T-helper 2 cell (primary cell): ENCODE measurements around the gene HSPG2.
"Not testable (repeated sequence)": the region's sequence is repeated elsewhere in the genome, so short reads cannot be mapped to it uniquely, and the experiment has no call there.

Source experiments
- DNase-seq, 5 experiments: peaks; one replicate each; pipeline versions ENCODE4 v3.0.0 to v3.0.0-alpha.2; 2012 to 2022

The HSPG2 gene

GRCh38 chr1:21823980-21824702, 113.0 kb downstream of the HSPG2 start:
- no peak for DNase-seq

DNA sequence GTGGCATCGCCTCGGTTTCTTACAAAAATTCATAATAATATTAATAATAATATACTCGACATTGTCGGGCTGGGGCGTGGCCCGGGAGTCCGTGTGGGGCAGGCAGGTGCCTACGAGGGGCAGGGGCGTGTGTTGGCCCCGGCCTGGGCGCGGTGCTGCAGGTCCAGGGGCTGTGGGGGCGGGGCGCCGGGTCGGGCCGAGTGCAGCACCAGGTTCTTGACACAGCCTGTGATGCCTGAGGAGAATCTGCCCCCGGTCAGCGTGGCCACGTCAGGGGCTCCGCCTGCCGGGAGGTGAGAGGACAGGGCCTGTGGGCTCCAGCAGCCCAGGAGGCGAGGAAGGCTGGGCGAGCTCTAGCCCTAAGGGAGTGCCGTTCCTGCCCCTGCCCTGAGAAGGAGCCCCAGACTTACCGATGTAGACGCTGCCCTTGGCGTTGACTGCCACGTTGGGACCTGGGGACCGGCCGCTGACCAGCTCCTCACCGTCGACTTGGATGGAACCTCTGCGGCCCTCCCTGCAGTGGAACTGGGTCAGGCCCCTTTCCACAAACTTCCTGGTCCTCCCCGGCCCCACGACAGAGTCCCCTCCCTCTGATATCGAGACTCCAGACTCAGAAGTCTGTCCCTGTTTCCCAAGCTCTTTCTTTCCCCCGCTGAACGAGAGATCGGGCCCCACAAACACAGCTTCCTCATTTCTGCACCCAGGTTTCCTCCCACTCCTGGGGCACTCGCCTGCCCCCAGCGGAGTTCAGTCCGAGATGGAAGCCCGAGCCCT, 113.7 kb downstream of the HSPG2 start:
- no peak for DNase-seq

- no peak for DNase-seq
Observed at GRCh38 chr1:21822349-21822748, 114.8 kb downstream of the HSPG2 start.

DNA sequence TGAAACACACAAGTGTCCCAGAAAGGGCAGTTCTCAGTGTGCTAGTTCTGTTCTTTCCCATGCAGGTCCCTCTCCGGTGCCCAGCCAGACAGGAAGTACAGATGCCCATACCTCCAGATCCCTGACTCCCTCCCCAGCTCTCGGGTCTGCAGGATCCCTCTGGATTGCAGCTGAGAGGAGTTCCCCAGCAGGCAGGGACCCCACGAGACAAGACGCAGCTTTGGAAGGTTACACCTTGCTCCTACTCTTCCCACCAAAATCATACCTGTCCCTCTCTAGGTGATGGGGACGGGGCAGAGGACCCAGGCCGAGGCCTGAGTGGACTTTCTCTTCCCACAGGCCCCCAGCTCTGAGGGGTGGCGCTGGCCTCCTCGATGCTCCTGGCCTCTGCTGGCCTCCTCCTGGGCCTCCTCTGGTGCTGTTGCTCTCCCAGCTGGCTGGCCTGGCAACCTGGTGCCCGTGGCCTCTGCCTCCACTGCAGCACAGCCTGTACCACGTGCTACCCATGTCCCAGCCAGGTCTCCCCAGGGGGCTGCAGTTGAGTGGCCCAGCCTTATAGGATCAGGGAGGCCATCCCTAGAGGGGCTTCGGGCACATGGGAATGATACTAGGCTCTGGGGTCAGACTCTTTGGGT, 115.6 kb downstream of the HSPG2 start:
- no peak for DNase-seq

- DNase-seq = no peak
Observed at GRCh38 chr1:21820597-21821232, 116.4 kb downstream of the HSPG2 start.

DNA sequence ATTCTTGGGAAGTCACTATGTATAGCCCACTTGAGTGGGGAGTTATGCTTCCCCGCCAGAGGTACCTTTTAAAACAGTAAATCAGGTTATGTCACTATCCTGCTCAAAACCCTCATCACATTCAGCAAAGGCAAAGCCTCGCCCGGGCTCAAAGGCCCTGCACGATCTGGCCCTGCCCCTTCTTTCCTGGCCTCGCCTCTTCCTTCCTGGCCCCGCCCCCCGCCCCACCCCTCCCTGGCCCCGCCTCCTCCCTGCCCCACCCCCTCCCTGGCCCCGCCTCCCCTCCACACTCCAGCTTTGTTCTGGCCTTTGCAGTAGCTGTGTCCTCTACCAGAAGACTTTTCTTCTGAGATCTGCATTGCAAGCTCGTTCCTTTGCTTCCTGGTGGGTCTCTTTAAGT, 118.5 kb downstream of the HSPG2 start:
- DNase-seq = peak in 2 of 5 experiments; percentile 19 to 63

- no peak for DNase-seq
Observed at GRCh38 chr1:21816602-21817302, 120.4 kb downstream of the HSPG2 start.

DNA sequence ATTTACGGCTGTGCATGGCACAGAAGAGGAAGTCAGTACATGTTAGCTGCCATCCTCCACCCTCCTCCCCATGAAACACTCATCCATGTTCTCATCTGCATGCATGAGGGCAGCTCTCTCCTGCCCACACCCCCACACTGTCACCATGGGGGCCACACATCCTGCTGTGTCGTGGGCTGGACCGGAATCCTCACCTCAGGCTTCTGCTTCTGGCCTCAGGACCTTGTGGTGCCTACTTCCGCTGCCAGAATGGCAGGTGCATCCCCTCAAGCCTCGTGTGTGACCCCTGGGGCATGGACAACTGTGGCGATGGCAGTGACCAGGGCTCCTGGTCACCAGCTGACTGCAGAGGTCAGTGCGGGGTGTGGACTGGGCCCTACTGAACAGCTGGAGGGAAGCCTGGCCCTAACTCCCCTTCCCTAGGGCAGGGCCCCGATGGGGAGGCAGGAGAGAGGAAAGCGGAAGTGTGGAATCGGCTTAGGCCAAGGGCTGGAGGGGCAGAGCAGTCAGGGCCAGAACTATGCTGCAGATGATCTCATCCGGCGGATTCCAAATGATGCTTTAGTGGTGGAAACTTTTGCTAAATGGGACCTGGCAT, 121.3 kb downstream of the HSPG2 start:
- no peak for DNase-seq

- no peak for DNase-seq
Observed at GRCh38 chr1:21814981-21815582, 122.0 kb downstream of the HSPG2 start.

DNA sequence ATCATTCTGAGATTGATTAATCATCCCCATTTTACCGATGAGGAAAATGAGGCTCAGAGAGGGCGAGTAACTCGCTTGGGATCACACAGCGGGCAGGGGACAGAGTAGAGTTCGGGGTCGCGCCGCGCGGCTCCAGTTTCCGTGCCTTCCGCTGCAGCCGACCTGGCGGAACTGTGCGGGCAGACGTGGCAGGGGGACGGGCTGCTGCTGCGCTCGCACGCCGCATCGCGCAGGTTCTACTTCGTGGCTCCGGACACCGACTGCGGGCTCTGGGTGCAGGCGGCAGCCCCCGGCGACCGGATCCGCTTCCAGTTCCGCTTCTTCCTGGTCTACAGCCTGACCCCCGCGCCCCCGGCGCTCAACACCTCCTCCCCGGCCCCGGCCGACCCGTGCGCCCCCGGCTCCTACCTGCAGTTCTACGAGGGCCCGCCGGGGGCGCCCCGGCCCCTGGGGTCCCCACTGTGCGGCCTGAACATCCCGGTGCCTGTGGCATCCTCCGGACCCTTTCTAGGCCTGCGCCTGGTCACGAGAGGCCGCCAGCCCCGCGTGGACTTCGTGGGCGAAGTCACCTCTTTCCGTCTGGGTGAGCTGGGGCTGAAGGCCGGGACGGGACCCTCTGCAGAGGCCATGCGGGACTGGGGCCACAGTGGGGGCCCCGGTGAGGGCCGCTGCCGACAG, 122.7 kb downstream of the HSPG2 start:
- peak in 1 of 5 experiments; percentile 42 for DNase-seq

DNA sequence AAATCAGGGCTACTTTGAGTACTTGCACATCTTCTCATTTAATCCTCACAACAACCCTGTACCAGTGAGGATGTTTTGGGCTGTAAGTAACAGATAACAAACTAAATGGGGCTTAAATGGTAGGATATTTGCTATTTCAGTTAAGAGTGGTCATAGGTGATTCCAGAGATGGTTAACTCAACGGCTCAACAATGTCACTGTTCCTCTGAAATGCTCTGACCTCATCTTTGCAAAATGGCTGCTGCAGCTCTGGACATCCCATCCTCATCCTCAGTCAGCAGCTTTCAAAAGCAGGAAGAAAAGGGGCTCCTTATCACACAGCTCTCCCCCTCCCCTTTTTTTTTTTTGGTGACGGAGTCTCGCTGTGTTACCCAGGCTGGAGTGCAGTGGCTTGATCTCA, 123.6 kb downstream of the HSPG2 start:
- no peak for DNase-seq

GRCh38 chr1:21811875-21812305, 125.2 kb downstream of the HSPG2 start, which contains the start of gene LDLRAD2:
LDLRAD2 (plus strand) TSS chr1:21812265; CDS start chr1:21812452, 187 bp downstream.
- DNase-seq = no peak

- no peak for DNase-seq
Observed at GRCh38 chr1:21804536-21804935, 132.6 kb downstream of the HSPG2 start.

- DNase-seq = no peak
Observed at GRCh38 chr1:21801100-21801499, 136.0 kb downstream of the HSPG2 start.

GRCh38 chr1:21799730-21800129, 137.4 kb downstream of the HSPG2 start:
- no peak for DNase-seq

DNA sequence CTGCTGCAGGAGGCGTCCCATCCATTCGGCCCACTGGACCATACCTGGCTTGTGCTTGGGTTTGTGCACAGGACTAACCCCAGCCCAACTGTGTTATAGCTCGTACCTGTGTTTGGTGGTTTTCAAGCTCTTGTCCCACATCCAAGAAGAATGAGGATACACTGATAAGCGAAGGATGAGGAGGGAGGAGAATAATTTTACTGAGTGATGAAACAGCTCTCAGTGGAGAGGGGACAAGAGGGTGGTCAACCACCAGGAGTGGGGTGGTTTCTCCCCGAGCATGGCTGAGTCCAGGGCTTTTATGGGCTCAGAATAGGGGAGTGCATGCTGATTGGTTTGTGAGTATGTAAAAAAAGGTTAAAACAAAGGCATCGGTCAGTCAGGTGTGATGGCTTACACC, 142.0 kb downstream of the HSPG2 start:
- DNase-seq = no peak

- no peak for DNase-seq
Observed at GRCh38 chr1:21794656-21795055, 142.5 kb downstream of the HSPG2 start.

DNA sequence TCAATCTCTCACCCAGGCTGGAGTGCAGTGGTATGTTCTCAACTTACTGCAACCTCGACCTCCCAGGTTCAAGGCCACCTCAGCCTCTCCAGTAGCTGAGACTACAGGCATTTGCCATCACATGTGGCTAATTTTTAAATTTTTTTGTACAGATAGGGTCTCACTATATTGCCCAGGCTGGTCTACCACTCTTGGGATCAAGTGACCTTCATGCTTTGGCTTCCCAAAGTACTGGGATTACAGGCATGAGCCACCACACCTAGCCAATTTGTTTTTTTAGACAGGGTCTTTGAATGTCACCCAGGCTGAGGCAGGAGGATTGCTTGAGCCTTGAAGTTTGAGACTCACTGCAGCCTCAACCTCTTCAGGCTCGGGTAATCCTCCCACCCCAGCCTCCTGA, 144.0 kb downstream of the HSPG2 start:
- DNase-seq = no peak

- no peak for DNase-seq
Observed at GRCh38 chr1:21786640-21787039, 150.5 kb downstream of the HSPG2 start.

DNA sequence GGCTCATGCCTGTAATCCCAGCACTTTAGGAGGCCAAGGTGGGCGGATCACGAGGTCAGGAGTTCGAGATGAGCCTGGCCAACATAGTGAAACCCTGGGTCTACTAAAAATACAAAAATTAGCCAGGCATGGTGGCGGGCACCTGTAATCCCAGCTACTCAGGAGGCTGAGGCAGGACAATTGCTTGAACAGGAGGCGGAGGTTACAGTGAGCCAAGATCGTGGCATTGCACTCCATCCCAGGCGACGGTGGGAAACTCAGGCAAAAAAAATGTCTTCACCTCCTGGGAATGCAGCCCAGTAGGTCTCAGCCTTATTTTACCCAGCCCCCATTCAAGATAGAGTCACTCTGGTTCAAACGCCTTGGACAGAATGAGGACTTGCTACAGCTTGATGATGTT, 151.3 kb downstream of the HSPG2 start:
- not testable (repeated sequence) for DNase-seq
